Chondrocyte (in vitro differentiated cells): ENCODE measurements around the gene KDR. TPM values are rescaled to one million over a fixed set of nuclear protein-coding genes. Genes with fewer than 3 reads are reported as not detected.

Experiments
- DNase-seq: peaks from one replicate; pipeline ENCODE4 v3.0.0; 2021; ENCODE audit warnings: mixed read lengths, low spot score
- H3K27ac Mint-ChIP-seq: one replicate; pipeline ENCODE4 v1.8.0; 2021; ENCODE audit warnings: mild to moderate bottlenecking, moderate library complexity, mixed read lengths; ENCODE audit not compliant: unreplicated experiment
- H3K27me3 Mint-ChIP-seq: 2 replicates; pipeline ENCODE4 v1.8.0; 2021; ENCODE audit warnings: low read depth, mixed read lengths
- H3K36me3 Mint-ChIP-seq: 2 replicates; pipeline ENCODE4 v1.8.0; 2021; ENCODE audit warnings: low read depth, mixed read lengths
- H3K4me1 Mint-ChIP-seq: 2 replicates; pipeline ENCODE4 v1.8.0; 2021; ENCODE audit warnings: low read depth, mild to moderate bottlenecking, mixed read lengths
- H3K4me3 Mint-ChIP-seq: one replicate; pipeline ENCODE4 v1.8.0; 2021; ENCODE audit warnings: mild to moderate bottlenecking, moderate library complexity, mixed read lengths; ENCODE audit not compliant: unreplicated experiment
- H3K9me3 Mint-ChIP-seq: 2 replicates; pipeline ENCODE4 v1.8.0; 2021; ENCODE audit warnings: low read depth, mixed read lengths
- CTCF ChIP-seq: fragments of 200-600 bp; sonication (generic); IDR thresholded peaks from 2 replicates; pipeline ENCODE4 v1.5.0; 2021; ENCODE audit warnings: antibody characterized with exemption, mild to moderate bottlenecking, moderate library complexity
- total RNA-seq: library from RNA; stranded (reverse); gene quantifications from 3 replicates; pipeline ENCODE4 v1.2.1, GENCODE V29; 2021

KDR gene
- total RNA-seq, 1 donor from 2014 or later = 0.77 TPM

- DNase-seq = no peak
- no peak overlapping the region for H3K27ac Mint-ChIP-seq
- H3K9me3 Mint-ChIP-seq = no peaks in the 10 kb centered on the region
- no peak overlapping the region for H3K4me3 Mint-ChIP-seq
- no peaks in the 10 kb centered on the region for H3K36me3 Mint-ChIP-seq
- H3K4me1 Mint-ChIP-seq = peaks cover 18% of the 10 kb centered on the region
- no peak for TF ChIP-seq CTCF
- peaks cover 18% of the 10 kb centered on the region for H3K27me3 Mint-ChIP-seq
Observed at GRCh38 chr4:55071951-55072350, 53.4 kb downstream of the KDR start.

- no peaks in the 10 kb centered on the region for H3K9me3 Mint-ChIP-seq
- no peak overlapping the region for H3K4me3 Mint-ChIP-seq
- no peak for DNase-seq
Observed at GRCh38 chr4:55069248-55069647, 56.1 kb downstream of the KDR start.

GRCh38 chr4:55068522-55068921 lies 56.9 kb downstream of the KDR start:
- no peak for TF ChIP-seq CTCF
- Mint-ChIP-seq H3K4me1 (peaks cover 6% of the 10 kb centered on the region), H3K27me3 (peaks cover 12% of the 10 kb centered on the region), H3K9me3 (no peaks in the 10 kb centered on the region), H3K36me3 (no peaks in the 10 kb centered on the region), H3K4me3 (no peak overlapping the region), H3K27ac (no peak overlapping the region)
- DNase-seq = no peak

More at GRCh38 chr4:55069248-55069647, 56.1 kb downstream of the KDR start:
- Mint-ChIP-seq H3K27me3 (peaks cover 12% of the 10 kb centered on the region), H3K36me3 (no peaks in the 10 kb centered on the region), H3K4me1 (peaks cover 6% of the 10 kb centered on the region), H3K27ac (no peak overlapping the region)
- no peak for TF ChIP-seq CTCF

DNA sequence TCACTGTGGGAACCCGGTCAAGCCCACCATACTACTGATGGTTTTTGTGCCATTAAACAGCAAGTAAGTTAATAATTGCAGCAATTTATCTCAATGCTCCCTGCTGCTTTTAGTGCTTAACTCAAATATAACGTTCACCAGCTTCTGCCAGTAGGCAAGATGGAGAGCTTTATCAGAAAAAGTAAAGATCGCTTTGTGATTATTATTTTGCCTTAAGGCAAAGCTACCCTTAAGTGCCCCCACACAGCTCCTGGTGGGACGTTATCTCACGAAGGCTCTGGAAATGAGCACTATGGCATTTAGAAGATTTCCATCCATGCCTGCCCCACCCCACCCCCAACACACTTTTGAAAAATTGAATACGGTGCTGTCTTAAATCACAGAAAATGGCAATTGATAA lies 59.4 kb downstream of the KDR start:
- H3K4me1 Mint-ChIP-seq = peaks cover 6% of the 10 kb centered on the region
- no peak for DNase-seq
- peaks cover 12% of the 10 kb centered on the region for H3K27me3 Mint-ChIP-seq
- H3K36me3 Mint-ChIP-seq = no peaks in the 10 kb centered on the region
- TF ChIP-seq CTCF = no peak
- no peak overlapping the region for H3K27ac Mint-ChIP-seq
- H3K4me3 Mint-ChIP-seq = no peak overlapping the region
- H3K9me3 Mint-ChIP-seq = no peaks in the 10 kb centered on the region

DNA sequence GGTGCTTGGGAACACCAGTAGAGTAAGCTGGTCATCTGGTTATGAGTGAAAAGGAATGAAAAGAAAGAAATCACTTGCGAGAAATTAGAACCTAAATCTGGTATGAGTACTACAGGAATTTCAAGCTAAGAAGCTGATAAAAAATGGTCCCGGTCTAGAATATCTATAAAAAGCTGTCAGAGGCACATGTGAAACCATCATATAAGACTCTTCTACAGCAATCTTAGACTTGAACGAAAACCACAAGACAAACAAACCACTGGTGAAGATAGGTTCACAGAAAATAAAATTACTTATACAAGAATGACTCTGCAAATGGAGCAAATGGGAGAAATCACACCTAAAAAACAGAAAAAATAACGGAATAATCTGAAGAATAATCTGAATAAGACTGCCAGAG lies 69.9 kb downstream of the KDR start:
- H3K27ac Mint-ChIP-seq = no peak overlapping the region

More for the DNA sequence above, 69.9 kb downstream of the KDR start:
- peaks cover 8% of the 10 kb centered on the region for H3K9me3 Mint-ChIP-seq
- H3K27me3 Mint-ChIP-seq = peaks cover 21% of the 10 kb centered on the region
- H3K4me3 Mint-ChIP-seq = no peak overlapping the region
- DNase-seq = no peak
- TF ChIP-seq CTCF = no peak
- H3K4me1 Mint-ChIP-seq = no peaks in the 10 kb centered on the region
- no peaks in the 10 kb centered on the region for H3K36me3 Mint-ChIP-seq
